ENCODE results near the gene RNU1-3.
"Not testable (repeated sequence)": the region's sequence is repeated elsewhere in the genome, so short reads cannot be mapped to it uniquely, and the experiment has no call there.

The RNU1-3 gene

DNA sequence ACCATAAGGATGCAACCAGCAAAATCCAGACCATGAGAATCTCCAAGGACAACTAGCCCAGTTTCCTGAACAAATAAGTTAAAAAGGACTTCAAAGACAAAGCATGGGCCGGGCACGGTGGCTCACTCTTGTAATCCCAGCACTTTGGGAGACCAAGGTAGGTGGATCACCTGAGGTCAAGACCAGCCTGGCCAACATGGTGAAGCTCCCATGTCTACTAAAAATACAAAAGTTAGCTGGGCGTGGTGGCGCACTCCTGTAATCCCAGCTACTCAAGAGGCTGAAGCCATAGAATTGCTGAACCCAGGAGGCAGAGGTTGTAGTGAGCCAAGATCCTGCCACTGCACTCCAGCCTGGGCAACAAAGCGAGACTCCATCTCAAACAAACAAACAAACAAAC lies 30.8 kb downstream of the RNU1-3 start:
- DNase-seq = not testable (repeated sequence)

DNA sequence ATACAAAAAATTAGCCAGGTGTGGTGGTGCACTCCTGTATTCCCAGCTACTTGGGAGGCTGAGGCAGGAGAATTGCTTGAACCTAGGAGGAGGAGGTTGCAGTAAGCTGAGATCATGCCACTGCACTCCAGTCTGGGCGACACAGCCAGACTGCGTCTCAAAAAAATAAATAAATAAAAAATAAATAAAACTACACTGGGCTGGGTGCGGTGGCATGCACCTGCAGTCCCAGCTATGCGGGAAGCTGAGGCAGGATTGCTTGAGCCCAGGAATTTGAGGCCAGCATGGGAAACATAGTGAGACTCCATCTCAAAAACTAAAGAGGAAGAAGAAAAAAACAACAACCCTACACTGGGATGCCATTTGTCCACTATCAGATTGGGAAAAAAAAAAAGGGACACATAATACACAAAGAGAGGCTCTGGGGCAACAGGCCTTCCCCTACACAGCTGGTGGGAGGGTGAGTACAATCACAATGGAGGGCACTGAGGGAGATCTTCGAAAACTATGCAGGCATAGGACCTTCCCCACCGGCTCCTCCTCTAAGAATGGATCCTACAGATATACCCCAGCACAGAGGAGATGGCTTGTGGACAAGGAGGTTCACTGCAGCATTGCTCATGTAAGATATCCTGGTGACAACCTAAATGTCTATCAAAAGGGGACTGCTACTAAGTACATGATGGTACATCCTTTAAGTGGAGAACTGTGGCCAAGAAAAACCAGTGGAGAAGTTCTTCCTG lies 33.0 kb downstream of the RNU1-3 start:
- not testable (repeated sequence) for DNase-seq

- not testable (repeated sequence) for DNase-seq
Measured at GRCh38 chr1:16632044-16632850, 34.5 kb downstream of the RNU1-3 start.

DNA sequence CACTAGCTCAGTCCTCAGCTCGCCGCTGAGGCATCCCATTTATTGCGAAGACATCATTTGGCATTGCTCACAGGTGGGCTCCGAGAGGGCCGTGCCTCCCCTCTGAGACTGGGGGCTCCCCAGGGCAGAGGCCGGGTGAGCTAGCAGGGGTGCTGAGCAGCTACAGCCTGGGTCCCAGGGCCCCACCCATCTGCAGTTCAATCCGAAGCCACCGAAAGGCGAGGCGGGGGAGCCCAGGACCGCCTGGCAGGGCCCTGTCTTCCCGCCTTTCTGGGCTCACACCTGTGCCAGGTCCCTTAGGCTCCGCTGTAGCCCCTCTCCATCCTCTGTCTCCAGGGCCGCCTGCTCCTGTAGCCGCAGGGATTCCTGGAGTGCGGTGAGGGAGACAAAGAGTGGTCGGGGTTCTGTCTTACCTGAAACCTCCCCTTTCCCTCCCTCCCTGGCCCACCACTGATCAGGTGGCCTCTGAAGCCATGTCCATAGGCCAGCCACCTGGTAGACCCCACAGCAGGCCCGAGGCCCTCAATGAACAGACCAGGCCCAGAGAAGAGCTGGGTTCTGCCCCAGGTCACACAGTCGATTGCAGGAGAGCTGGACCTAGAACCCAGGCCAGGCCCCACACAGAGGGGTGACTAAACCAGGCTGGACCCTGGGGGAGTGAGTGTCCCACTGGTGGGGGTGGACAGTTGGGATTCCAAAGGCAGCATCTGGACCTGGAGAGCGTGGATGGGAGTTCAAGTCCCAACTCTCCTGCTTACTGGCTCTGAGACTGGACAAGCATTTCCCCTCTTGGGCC lies 35.3 kb downstream of the RNU1-3 start:
- DNase-seq = no peak

GRCh38 chr1:16630661-16631247 lies 36.0 kb downstream of the RNU1-3 start:
- no peak for DNase-seq

GRCh38 chr1:16629916-16630530 lies 36.7 kb downstream of the RNU1-3 start:
- not testable (repeated sequence) for DNase-seq

GRCh38 chr1:16628361-16629111 lies 38.2 kb downstream of the RNU1-3 start:
- no peak for DNase-seq

GRCh38 chr1:16626409-16626983 lies 40.3 kb downstream of the RNU1-3 start:
- not testable (repeated sequence) for DNase-seq

- DNase-seq = no peak
Measured at GRCh38 chr1:16625497-16626408, 41.0 kb downstream of the RNU1-3 start.

- not testable (repeated sequence) for DNase-seq
Measured at GRCh38 chr1:16623812-16624719, 42.7 kb downstream of the RNU1-3 start.

- peak; percentile 80 for DNase-seq
Measured at GRCh38 chr1:16623337-16623736, 43.4 kb downstream of the RNU1-3 start.

DNA sequence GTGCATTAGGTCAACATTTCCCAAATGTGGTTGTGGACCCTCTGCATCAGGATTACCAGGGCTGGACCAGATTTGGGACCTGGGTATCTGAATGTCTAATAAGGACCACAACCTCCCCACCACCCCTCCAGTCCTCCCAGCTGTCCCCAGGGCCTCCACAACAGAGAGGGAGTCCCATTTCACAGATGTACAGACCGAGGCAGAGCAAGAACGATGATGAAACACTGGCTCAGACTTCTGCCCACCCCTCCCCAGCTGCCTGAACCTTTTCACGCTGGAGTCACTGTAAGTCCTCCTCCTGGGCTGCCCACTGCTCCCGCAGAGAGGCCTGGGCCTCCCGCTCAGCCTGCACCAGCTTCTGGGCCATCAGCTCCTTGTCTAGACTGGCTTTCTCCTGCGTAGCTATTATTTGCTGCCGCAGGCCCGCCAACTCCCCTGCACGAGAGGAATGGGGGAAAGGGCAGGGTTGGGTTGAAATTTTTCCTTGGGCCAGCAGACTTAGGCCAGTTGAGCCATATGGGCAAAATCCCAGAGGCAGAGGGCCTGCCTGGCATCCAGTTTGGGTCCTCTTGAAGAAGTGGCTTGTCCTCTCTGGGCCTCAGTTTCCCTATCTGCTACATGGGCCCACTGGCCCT lies 45.0 kb downstream of the RNU1-3 start:
- DNase-seq = not testable (repeated sequence)

DNA sequence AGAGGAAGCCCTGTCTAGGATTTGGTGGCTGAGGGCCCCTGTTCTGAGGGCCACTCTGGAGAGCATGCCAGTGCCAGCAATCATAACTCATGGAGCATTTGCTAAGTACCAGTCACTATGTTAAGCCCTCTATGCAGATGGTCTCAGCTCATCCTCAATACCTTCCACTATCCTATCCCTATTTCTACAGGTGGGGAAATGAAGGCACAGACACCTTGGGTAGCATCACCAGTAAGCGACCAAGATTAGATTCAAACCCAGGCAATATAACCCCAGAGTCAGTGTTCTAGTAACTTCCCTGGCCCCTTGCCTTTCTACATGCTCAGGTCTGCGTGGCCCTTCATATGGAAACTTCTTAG lies 45.5 kb downstream of the RNU1-3 start:
- DNase-seq = no peak

DNA sequence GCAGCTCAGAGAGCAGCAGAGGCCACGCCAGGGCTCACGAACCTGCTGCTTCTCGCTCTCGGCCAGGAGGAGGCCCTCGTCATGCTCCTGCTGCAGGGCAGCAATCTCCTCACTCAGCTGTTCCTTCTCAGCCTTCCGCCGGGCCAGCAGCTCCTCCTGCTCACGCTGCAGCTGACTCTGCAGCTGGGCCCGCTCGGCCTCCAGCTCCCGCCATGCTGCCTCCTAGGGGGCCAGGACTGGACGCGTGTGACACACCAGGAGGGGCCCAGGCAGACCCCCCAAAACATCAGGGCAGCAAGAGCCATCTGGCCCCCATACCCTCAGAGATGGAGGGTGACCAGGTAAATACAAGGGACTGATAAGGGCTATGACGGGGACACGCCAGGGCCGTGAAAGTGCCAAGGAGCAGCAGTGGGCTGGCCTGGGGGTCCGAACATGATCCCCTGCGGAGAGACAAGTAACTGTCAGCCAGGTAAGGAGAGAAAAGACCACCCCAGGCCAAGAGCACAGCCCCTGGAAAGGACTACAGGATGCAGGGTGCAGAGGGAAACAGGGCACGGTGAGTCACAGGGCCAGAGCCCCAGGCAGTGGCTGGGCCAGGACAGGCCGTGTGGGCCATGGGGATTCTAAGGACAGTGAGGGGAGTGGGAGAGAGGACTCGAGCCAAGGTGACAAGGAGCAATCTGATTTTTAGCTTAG lies 46.8 kb downstream of the RNU1-3 start:
- DNase-seq = not testable (repeated sequence)

GRCh38 chr1:16618719-16619118 lies 48.0 kb downstream of the RNU1-3 start:
- DNase-seq = no peak

DNA sequence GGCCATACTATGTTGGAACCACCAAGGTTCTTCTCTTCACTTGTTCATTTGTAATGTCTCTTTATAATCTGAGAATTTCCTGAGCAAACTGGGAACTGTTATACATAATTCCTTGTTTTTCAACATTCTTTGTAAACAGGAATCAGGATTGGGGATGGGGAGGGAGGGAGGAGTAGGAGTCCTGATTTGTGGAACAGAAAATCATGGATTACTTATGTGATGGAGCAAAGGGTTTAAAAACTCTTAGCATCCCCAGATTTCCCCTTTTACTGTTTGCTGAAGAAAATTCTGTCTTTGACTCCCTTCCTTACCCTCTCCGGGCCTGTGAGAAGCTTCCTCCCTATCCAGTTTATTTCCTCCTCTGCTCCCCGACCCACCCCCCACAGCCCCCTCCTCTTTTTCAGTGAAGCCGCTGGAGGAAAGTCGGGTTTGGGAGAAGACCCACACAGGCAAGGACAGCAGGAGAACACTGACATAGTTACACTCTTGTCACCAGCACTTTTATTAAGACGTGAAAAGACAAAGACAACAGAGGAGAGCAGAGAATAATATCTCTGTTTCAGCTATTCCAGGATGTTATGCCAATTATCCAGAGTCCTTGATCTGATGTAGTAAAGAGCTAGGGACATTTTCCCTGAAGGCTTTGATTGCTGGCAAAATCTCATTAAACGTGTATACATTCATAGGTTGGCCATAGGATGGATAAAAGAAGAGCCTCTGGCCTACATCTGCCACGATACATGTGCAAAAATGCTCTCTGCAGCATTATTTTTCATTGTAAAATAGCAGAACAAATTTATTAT lies 48.8 kb downstream of the RNU1-3 start:
- no peak for DNase-seq

DNA sequence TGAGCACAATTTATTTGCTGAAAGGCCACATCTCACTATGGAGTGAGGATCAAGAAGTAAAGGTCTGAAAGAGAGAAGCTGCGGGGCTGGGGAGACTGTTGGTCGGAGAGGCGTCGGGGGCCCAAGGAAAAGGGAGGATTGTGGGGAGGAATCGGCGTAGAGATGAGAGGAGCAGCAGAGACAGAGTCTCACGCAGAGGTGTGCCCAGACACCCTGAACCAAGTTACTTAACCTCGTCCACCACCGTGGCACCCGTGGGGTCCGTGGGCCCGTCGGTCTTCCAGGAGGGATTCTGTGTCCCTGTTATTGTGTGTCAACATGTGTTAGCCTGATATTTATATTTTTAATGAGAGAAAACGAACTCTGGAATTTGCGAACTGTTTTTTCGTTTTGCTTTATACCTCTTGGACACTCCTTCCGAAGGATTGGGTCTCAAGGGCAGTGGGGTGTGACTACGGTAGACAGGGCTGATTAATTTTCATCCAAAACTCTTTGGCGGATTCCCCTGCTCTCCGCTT lies 49.6 kb downstream of the RNU1-3 start:
- DNase-seq = no peak
